CD4-positive, alpha-beta T cell treated with Interleukin-17A for 1 hour (primary cell): ENCODE data around the gene TLE4.
"Not testable (repeated sequence)": the region's sequence is repeated elsewhere in the genome, so short reads cannot be mapped to it uniquely, and the experiment has no call there.

Experiments used
- DNase-seq: peaks from one replicate; pipeline ENCODE4 v3.0.0-alpha.2; 2020

Gene TLE4

GRCh38 chr9:79751895-79752466, 180.2 kb downstream of the TLE4 start:
- not testable (repeated sequence) for DNase-seq

- no peak for DNase-seq
Observed at GRCh38 chr9:79756414-79756813, 184.6 kb downstream of the TLE4 start.

- DNase-seq: no peak
Observed at GRCh38 chr9:79757074-79757473, 185.3 kb downstream of the TLE4 start.

GRCh38 chr9:79757881-79758669, 186.3 kb downstream of the TLE4 start:
- DNase-seq: peak; percentile 22

GRCh38 chr9:79759460-79759859, 187.7 kb downstream of the TLE4 start:
- DNase-seq: no peak

GRCh38 chr9:79762070-79762469, 190.3 kb downstream of the TLE4 start:
- DNase-seq: no peak

GRCh38 chr9:79763671-79764285, 192.0 kb downstream of the TLE4 start:
- no peak for DNase-seq

- DNase-seq: no peak
Observed at GRCh38 chr9:79764374-79764773, 192.6 kb downstream of the TLE4 start.

- DNase-seq: no peak
Observed at GRCh38 chr9:79765466-79765865, 193.7 kb downstream of the TLE4 start.

- no peak for DNase-seq
Observed at GRCh38 chr9:79766091-79766490, 194.3 kb downstream of the TLE4 start.

- DNase-seq: no peak
Observed at GRCh38 chr9:79768194-79768593, 196.4 kb downstream of the TLE4 start.

- DNase-seq: no peak
Observed at GRCh38 chr9:79769476-79770275, 197.9 kb downstream of the TLE4 start.

GRCh38 chr9:79774356-79774755, 202.6 kb downstream of the TLE4 start:
- DNase-seq: no peak
